Gastrocnemius medialis (tissue), 4 donors: ENCODE results near the gene DDI1. TPM values are rescaled to one million over a fixed set of nuclear protein-coding genes. Genes with fewer than 3 reads are reported as not detected.

Source experiments
- ATAC-seq, 2 donors: fragments of 150-250 bp; one replicate each; pipeline ENCODE4 v1.9.1; 2016
- DNase-seq, 2 donors: peaks; one replicate each; pipeline ENCODE4 v3.0.0-alpha.2; 2019
- H3K27ac ChIP-seq, 4 donors: fragments of 200-600 bp; sonication (generic); 1 replicate in 1 of 4; 2 replicates in 3 of 4; pipeline ENCODE4 v1.5.1; 2016 to 2018; ENCODE audit warnings: mild to moderate bottlenecking in 2 of 4, moderate library complexity in 1 of 4
- H3K27me3 ChIP-seq, 3 donors: fragments of 200-600 bp; sonication (generic) in 2 of 3; 1 replicate in 1 of 3; 2 replicates in 2 of 3; pipeline versions ENCODE4 v1.5.1 to v1.6.0; 2016 to 2019; ENCODE audit warnings: mild to moderate bottlenecking in 1 of 3, moderate library complexity in 1 of 3
- H3K36me3 ChIP-seq, 2 donors: fragments of 200-600 bp; sonication (generic) in 1 of 2; one replicate each; pipeline ENCODE4 v1.5.1; 2017 to 2018
- H3K4me1 ChIP-seq, 2 donors: fragments of 200-600 bp; sonication (generic) in 1 of 2; one replicate each; pipeline ENCODE4 v1.5.1; 2016 to 2017; ENCODE audit warnings: mild to moderate bottlenecking in 2 of 2
- H3K4me3 ChIP-seq, 4 donors: fragments of 200-600 bp; sonication (generic) in 3 of 4; 1 replicate in 1 of 4; 2 replicates in 3 of 4; pipeline ENCODE4 v1.5.1; 2016 to 2019; ENCODE audit warnings: mild to moderate bottlenecking in 2 of 4
- H3K9me3 ChIP-seq, 3 donors: fragments of 200-600 bp; sonication (generic) in 2 of 3; 1 replicate in 1 of 3; 2 replicates in 2 of 3; pipeline ENCODE4 v1.5.1; 2016 to 2019
- POLR2A ChIP-seq, 2 donors: fragments of 450-650 bp; IDR thresholded peaks; one replicate each; pipeline ENCODE4 v1.6.1; 2017; ENCODE audit warnings: antibody characterized with exemption in 2 of 2, mild to moderate bottlenecking in 2 of 2, moderate library complexity in 2 of 2
- in situ Hi-C, 4 donors: fragments of 200-750 bp; cut with MboI; loops; one replicate each; pipeline versions ENCODE4 v1.15.0 to v1.8.0; 2017; ENCODE audit warnings: low sequenced_read_pairs in 4 of 4
- intact Hi-C: fragments of 100-400 bp; cut with DNase I; formaldehyde crosslinking; loops from one replicate; pipeline ENCODE4 v1.15.1; 2023; ENCODE audit warnings: low total_unique reads
- total RNA-seq, 4 donors: library from RNA; depleted of rRNA; stranded (reverse); fragments of >200 nt; gene quantifications; one replicate each; pipeline versions ENCODE4 v1.1.0 to v1.2.3, GENCODE V29; 2016
- TF ChIP-seq, protein P1 (sequence below), 5 experiments: fragments of 450-650 bp in 3 of 5; fragments of 200-600 bp in 2 of 5; sonication (generic) in 2 of 5; IDR thresholded peaks in 4 of 5; conservative IDR thresholded peaks in 1 of 5; 1 replicate in 4 of 5; 2 replicates in 1 of 5; pipeline ENCODE4 v1.5.1; 2016 to 2019; ENCODE audit warnings: antibody characterized with exemption in 5 of 5, mild to moderate bottlenecking in 3 of 5, moderate library complexity in 3 of 5

DDI1 gene
- total RNA-seq, 4 donors from 2014 or later, result not detected

DNA sequence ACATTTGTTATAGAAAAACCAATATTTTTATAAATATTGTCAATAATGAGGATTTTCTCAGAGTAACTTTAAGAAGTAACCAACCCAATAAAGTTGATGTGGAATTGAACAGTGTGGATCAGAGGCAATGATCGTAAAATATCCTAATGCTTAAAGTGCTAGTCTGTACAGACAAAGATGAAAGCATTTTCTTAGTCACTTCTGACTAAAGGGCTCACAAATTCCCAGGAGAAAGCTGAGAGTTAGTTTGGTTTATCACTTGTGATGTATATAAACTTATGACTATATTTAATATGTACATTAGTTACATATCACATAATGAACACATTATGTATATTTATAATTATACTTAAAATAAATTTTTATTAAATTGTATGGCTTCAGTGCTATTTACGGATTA lies 25.4 kb upstream of the DDI1 start:
- Histone ChIP-seq H3K36me3 (no peaks in the 10 kb centered on the region), H3K4me3 (no peak overlapping the region), H3K9me3 (no peaks in the 10 kb centered on the region), H3K4me1 (no peaks in the 10 kb centered on the region), H3K27me3 (no peaks in the 10 kb centered on the region), H3K27ac (no peak overlapping the region)
- intact Hi-C loops, result no loop called here
- no peak for ATAC-seq
- in situ Hi-C loops, result no loop called here
- DNase-seq, result no peak
- no peak for TF ChIP-seq POLR2A (IDR thresholded peaks at IDR 0.05)
- TF ChIP-seq, protein P1, sequence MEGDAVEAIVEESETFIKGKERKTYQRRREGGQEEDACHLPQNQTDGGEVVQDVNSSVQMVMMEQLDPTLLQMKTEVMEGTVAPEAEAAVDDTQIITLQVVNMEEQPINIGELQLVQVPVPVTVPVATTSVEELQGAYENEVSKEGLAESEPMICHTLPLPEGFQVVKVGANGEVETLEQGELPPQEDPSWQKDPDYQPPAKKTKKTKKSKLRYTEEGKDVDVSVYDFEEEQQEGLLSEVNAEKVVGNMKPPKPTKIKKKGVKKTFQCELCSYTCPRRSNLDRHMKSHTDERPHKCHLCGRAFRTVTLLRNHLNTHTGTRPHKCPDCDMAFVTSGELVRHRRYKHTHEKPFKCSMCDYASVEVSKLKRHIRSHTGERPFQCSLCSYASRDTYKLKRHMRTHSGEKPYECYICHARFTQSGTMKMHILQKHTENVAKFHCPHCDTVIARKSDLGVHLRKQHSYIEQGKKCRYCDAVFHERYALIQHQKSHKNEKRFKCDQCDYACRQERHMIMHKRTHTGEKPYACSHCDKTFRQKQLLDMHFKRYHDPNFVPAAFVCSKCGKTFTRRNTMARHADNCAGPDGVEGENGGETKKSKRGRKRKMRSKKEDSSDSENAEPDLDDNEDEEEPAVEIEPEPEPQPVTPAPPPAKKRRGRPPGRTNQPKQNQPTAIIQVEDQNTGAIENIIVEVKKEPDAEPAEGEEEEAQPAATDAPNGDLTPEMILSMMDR (IDR thresholded peaks at IDR 0.05 in 4 of 5, conservative IDR thresholded peaks at IDR 0.05 in 1 of 5), result no peak

DNA sequence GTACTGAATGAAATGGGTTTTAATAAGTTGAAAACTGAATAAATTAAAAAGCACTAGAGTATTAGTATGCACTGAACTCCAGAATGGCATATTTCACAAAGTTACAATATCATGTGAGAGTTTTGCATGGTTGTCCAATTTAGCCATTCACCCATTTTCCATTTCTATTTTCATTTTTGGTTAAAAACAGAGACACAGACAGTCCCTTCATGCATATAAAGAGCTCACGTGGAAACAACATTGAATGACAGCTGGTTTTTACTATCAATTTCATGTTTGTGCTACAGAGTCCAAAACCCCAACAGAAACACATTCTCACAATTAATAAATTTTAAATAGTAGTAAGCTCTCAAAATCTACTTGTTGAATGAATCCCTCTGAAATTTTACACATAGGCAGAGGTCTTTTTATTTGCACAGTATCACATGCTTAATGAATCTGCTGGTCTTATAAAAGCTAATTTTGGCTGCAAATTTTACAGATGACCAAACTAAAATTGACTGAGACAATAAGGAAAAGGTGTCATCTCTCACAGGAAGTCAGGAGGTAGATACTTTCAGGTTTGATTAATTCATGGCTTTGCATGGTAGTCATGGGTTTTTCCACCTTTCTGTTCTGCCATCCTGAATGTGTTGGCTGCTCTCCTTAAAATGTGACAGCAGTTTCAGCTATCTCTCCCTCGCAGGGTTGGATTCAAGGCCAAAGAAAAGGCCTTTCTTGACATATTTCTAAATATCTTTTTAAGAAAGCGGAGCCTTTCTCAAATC lies 20.6 kb upstream of the DDI1 start:
- no peaks in the 10 kb centered on the region for H3K4me1 ChIP-seq
- in situ Hi-C loops (no loop called here), intact Hi-C loops (no loop called here)
- no peak overlapping the region for H3K4me3 ChIP-seq
- no peak for DNase-seq
- no peak overlapping the region for H3K27ac ChIP-seq
- ATAC-seq, result no peak
- H3K36me3 ChIP-seq, result no peaks in the 10 kb centered on the region
- H3K27me3 ChIP-seq, result no peaks in the 10 kb centered on the region
- TF ChIP-seq POLR2A (IDR thresholded peaks at IDR 0.05), result no peak
- TF ChIP-seq, protein P1 (IDR thresholded peaks at IDR 0.05 in 4 of 5, conservative IDR thresholded peaks at IDR 0.05 in 1 of 5), result no peak
- H3K9me3 ChIP-seq, result no peaks in the 10 kb centered on the region

DNA sequence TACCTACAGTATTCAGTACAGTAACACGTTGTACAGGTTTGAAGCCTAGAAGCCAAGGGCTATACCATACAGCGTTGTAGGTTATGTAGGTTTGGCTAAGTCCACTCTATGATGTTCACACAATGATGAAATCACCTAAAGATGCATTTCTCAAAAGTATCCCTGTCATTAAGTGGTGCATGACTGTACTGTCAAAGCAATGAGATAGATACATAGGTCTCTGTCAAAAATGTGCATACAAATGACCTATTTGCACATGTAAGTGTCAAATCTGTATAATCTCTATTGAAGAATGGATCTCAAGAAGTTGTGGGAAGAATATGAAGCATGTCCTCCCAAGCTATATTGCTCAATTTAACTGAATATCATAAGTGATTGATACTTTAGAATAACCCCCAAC lies 11.9 kb upstream of the DDI1 start:
- intact Hi-C loops, result no loop called here

DNA sequence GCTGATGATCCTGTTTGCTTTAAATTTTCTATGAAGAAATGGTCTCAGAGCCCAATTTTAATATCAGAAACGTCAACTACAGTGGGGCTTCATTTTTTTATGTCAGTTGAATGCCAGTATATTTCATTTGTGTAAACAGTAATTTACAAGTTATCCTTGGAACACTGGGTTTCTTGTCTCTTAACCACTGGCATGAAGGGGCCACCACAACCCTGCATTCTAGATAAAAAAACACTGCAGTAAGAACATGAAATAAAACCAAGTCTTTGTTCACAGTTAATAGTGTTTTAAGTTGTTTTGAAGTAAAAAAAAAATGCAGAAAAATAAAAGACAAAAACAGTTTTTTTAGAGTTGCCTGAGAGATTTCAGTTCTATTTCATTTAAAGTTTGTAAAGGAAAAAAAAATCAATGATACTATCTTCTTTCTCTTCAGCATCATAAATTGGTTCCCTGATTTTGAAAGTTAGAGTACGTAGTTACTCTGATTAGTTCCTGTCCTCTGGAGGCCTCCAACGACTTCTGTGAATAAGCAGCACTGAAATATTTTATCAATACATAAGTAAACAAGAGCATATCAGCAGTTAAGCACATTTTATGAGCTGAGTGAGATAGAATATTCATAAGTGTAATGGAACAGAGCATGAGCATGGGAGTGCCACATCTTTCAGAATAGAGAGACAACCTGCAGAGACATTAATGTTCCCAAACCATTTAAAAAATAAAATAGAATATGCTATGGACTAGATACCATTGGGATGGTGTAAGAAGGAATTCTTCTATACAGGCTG lies 7.8 kb upstream of the DDI1 start:
- ATAC-seq (no peak), DNase-seq (no peak)
- no peak overlapping the region for H3K27ac ChIP-seq
- in situ Hi-C loops, result no loop called here
- H3K4me3 ChIP-seq, result no peak overlapping the region
- H3K36me3 ChIP-seq, result no peaks in the 10 kb centered on the region
- TF ChIP-seq, protein P1 (IDR thresholded peaks at IDR 0.05 in 4 of 5, conservative IDR thresholded peaks at IDR 0.05 in 1 of 5), result no peak
- no peak for TF ChIP-seq POLR2A (IDR thresholded peaks at IDR 0.05)
- no peaks in the 10 kb centered on the region for H3K4me1 ChIP-seq
- H3K27me3 ChIP-seq, result no peaks in the 10 kb centered on the region
- intact Hi-C loops, result no loop called here
- H3K9me3 ChIP-seq, result no peaks in the 10 kb centered on the region

More for the DNA sequence above, 11.9 kb upstream of the DDI1 start:
- TF ChIP-seq, protein P1 (IDR thresholded peaks at IDR 0.05 in 4 of 5, conservative IDR thresholded peaks at IDR 0.05 in 1 of 5), result no peak
- TF ChIP-seq POLR2A (IDR thresholded peaks at IDR 0.05), result no peak
- H3K4me3 ChIP-seq, result no peak overlapping the region
- no peak for ATAC-seq
- H3K36me3 ChIP-seq, result no peaks in the 10 kb centered on the region
- no peak for DNase-seq
- H3K4me1 ChIP-seq, result no peaks in the 10 kb centered on the region
- H3K27me3 ChIP-seq, result no peaks in the 10 kb centered on the region
- no peaks in the 10 kb centered on the region for H3K9me3 ChIP-seq
- no peak overlapping the region for H3K27ac ChIP-seq
- in situ Hi-C loops, result no loop called here
